HepG2 (cell line): ENCODE measurements around the gene RANBP3. TPM values are rescaled to one million over a fixed set of nuclear protein-coding genes. Genes with fewer than 3 reads are reported as not detected.

Experiments used
- ATAC-seq: fragments of 200-7000 bp; cut with Tn5 transposase; 3 replicates; pipeline ENCODE4 v1.9.1; 2020; ENCODE audit warnings: mild to moderate bottlenecking, moderate library complexity
- BruUV-seq: library from RNA; stranded (reverse); fragments of 400-500 nt; replicated peaks from 2 replicates; lab custom pipeline; 2021; lab: Mats Ljungman, UMichigan
- CTCF ChIA-PET: fragments of 300-600 bp; formaldehyde crosslinking; extraction: SDS; loops from one replicate; lab custom pipeline; 2021; ENCODE audit warnings: low total read pairs, inconsistent platforms, low intra/inter-chr PET ratio; lab: Yijun Ruan, JAX
- POLR2A ChIA-PET: fragments of 350-600 bp; sonication (Branson Sonifier 250); formaldehyde crosslinking; loops from one replicate; lab custom pipeline; 2020; ENCODE audit warnings: antibody characterized with exemption, inconsistent platforms; lab: Yijun Ruan, JAX
- DNase-seq: peaks from one replicate; pipeline ENCODE4 v3.0.0-alpha.2; 2015; ENCODE audit warnings: low spot score
- FAIRE-seq: peaks from 3 replicates; lab custom pipeline; 2011; peaks lifted over from hg19 to GRCh38; lab: Jason Lieb, UNC
- H2AFZ ChIP-seq: one replicate; pipeline ENCODE4 v1.6.1; 2011; ENCODE audit warnings: low read length, inconsistent platforms
- H3K27ac ChIP-seq: fragments of 300-600 bp; 3 replicates; pipeline ENCODE4 v1.8.0; 2011; ENCODE audit warnings: mixed run types, mild to moderate bottlenecking, mixed read lengths, low read length, inconsistent platforms; ENCODE audit not compliant: insufficient read depth; ENCODE audit errors: extremely low read length
- H3K27me3 ChIP-seq, 2 experiments: fragments of 200-600 bp in 1 of 2; 2 replicates in 1 of 2; 3 replicates in 1 of 2; pipeline versions ENCODE4 v1.6.0 to v1.8.0; 2011; ENCODE audit warnings: low read length in 2 of 2, mild to moderate bottlenecking in 2 of 2, moderate library complexity in 2 of 2, inconsistent platforms in 1 of 2; ENCODE audit not compliant: insufficient read depth in 2 of 2, control insufficient read depth in 1 of 2
- H3K36me3 ChIP-seq, 2 experiments: fragments of 200-600 bp in 1 of 2; replicated peaks in 1 of 2; 2 replicates in 1 of 2; 3 replicates in 1 of 2; pipeline versions ENCODE4 v1.5.1 to v1.8.0; 2011; ENCODE audit warnings: low read length in 2 of 2, inconsistent platforms in 1 of 2; ENCODE audit not compliant: insufficient read depth in 2 of 2, control insufficient read depth in 1 of 2
- H3K4me1 ChIP-seq: 2 replicates; pipeline ENCODE4 v1.5.1; 2012; ENCODE audit warnings: low read length, inconsistent platforms; ENCODE audit not compliant: insufficient read depth
- H3K4me2 ChIP-seq: 2 replicates; pipeline ENCODE4 v1.6.0; 2011; ENCODE audit warnings: low read depth, low read length, inconsistent platforms
- H3K4me3 ChIP-seq, 3 experiments: fragments of 200-600 bp in 1 of 3; sonication (generic), shearing (Covaris generic) in 1 of 3; replicated peaks in 1 of 3; 2 replicates each; pipeline ENCODE4 v1.5.1; 2011 to 2016; ENCODE audit warnings: low read length in 3 of 3, inconsistent platforms in 2 of 3, low read depth in 2 of 3, mild to moderate bottlenecking in 2 of 3, control low read depth in 1 of 3, mixed read lengths in 1 of 3; ENCODE audit not compliant: insufficient read depth in 1 of 3
- H3K79me2 ChIP-seq: one replicate; pipeline ENCODE4 v1.6.1; 2011; ENCODE audit warnings: low read length, inconsistent platforms; ENCODE audit not compliant: insufficient read depth
- H3K9ac ChIP-seq: 2 replicates; pipeline ENCODE4 v1.6.0; 2011; ENCODE audit warnings: mild to moderate bottlenecking, low read depth, low read length, inconsistent platforms; ENCODE audit not compliant: insufficient read depth
- H3K9me3 ChIP-seq: 2 replicates; pipeline ENCODE4 v1.5.1; 2012; ENCODE audit warnings: mild to moderate bottlenecking, low read length
- H4K20me1 ChIP-seq: 2 replicates; pipeline ENCODE4 v1.6.0; 2011; ENCODE audit warnings: inconsistent platforms, mild to moderate bottlenecking, low read length, moderate library complexity; ENCODE audit not compliant: insufficient read depth
- FOXA3 ChIP-seq: IDR thresholded peaks from 2 replicates; pipeline ENCODE4 v1.6.1; 2016; ENCODE audit warnings: missing genetic modification reagents, missing compliant biosample characterization
- KDM2A ChIP-seq: sonication (generic); formaldehyde crosslinking; IDR thresholded peaks from 2 replicates; pipeline ENCODE4 v1.4.0; 2020; ENCODE audit warnings: low read depth, missing genetic modification reagents, borderline replicate concordance
- KMT2B ChIP-seq: IDR thresholded peaks from 2 replicates; pipeline ENCODE4 v1.6.1; 2016; ENCODE audit warnings: missing genetic modification reagents, missing compliant biosample characterization
- MLLT10 ChIP-seq: sonication (generic); formaldehyde crosslinking; IDR thresholded peaks from 2 replicates; pipeline ENCODE4 v1.4.0; 2020; ENCODE audit warnings: missing genetic modification reagents
- NFE2 ChIP-seq: sonication (generic); formaldehyde crosslinking; IDR thresholded peaks from 2 replicates; pipeline ENCODE4 v1.4.0; 2020; ENCODE audit warnings: missing genetic modification reagents
- RARA ChIP-seq: IDR thresholded peaks from 2 replicates; pipeline ENCODE4 v1.6.1; 2016; ENCODE audit warnings: missing genetic modification reagents, missing compliant biosample characterization
- STAG1 ChIP-seq: sonication (generic); formaldehyde crosslinking; IDR thresholded peaks from 2 replicates; pipeline ENCODE4 v1.4.0; 2020; ENCODE audit warnings: missing genetic modification reagents
- TAF1 ChIP-seq: sonication (generic); formaldehyde crosslinking; IDR thresholded peaks from 2 replicates; pipeline ENCODE4 v1.4.0; 2020; ENCODE audit warnings: missing genetic modification reagents
- TGIF2 ChIP-seq: IDR thresholded peaks from 2 replicates; pipeline ENCODE4 v1.6.1; 2016; ENCODE audit warnings: control low read depth, missing compliant biosample characterization
- ZBTB8A ChIP-seq: sonication (generic); formaldehyde crosslinking; IDR thresholded peaks from 2 replicates; pipeline ENCODE4 v1.4.0; 2020; ENCODE audit warnings: mild to moderate bottlenecking, low read depth, missing genetic modification reagents, borderline replicate concordance
- ZC3H4 ChIP-seq: sonication (generic); formaldehyde crosslinking; IDR thresholded peaks from 2 replicates; pipeline ENCODE4 v1.4.0; 2020; ENCODE audit warnings: missing genetic modification reagents, borderline replicate concordance
- ZFP90 ChIP-seq: sonication (generic); formaldehyde crosslinking; IDR thresholded peaks from 2 replicates; pipeline ENCODE4 v1.8.0; 2022; ENCODE audit warnings: missing genetic modification reagents, mild to moderate bottlenecking, inconsistent platforms, borderline replicate concordance
- ZNF225 ChIP-seq: sonication (generic); formaldehyde crosslinking; IDR thresholded peaks from 2 replicates; pipeline ENCODE4 v1.4.0; 2020; ENCODE audit warnings: mild to moderate bottlenecking, missing genetic modification reagents
- ZNF354B ChIP-seq: sonication (generic); formaldehyde crosslinking; IDR thresholded peaks from 2 replicates; pipeline ENCODE4 v1.8.0; 2022; ENCODE audit warnings: mild to moderate bottlenecking, missing genetic modification reagents
- ZNF563 ChIP-seq: sonication (generic); formaldehyde crosslinking; IDR thresholded peaks from 2 replicates; pipeline ENCODE4 v1.8.0; 2022; ENCODE audit warnings: mild to moderate bottlenecking, moderate library complexity, missing genetic modification reagents
- ZSCAN22 ChIP-seq: sonication (generic); formaldehyde crosslinking; IDR thresholded peaks from 2 replicates; pipeline ENCODE4 v1.4.0; 2020; ENCODE audit warnings: mild to moderate bottlenecking, missing genetic modification reagents
- ZZZ3 ChIP-seq: sonication (generic); formaldehyde crosslinking; IDR thresholded peaks from 2 replicates; pipeline ENCODE4 v1.4.0; 2020; ENCODE audit warnings: missing genetic modification reagents, mild to moderate bottlenecking, borderline replicate concordance
- WGBS: methylation state at CpG from one replicate; pipeline ENCODE4 v1.1.6; 2017; ENCODE audit warnings: low lambda C conversion rate; 5-methylcytosine and 5-hydroxymethylcytosine counted together
- in situ Hi-C: cut with HindIII; loops from 2 replicates; pipeline ENCODE4 v1.10.0; 2017; ENCODE audit warnings: low pct_unique_long_range_greater_than_20kb; ENCODE audit not compliant: extremely low pct_ligation_motif_present
- intact Hi-C: fragments of 100-400 bp; cut with micrococcal nuclease; formaldehyde crosslinking; loops from one replicate; pipeline ENCODE4 v1.10.0; 2022; ENCODE audit not compliant: unreplicated experiment
- polyA plus RNA-seq, 8 experiments: library from polyadenylated mRNA; depleted of rRNA in 3 of 8; stranded (reverse) in 7 of 8; unstranded in 1 of 8; fragments of >200 nt; fragmentation: Illumina TruSeq in 4 of 8; extraction: Trizol in 4 of 8; gene quantifications; 2 replicates each; pipeline versions ENCODE4 v1.2.1 to v1.2.3, GENCODE V29; 2011 to 2016; ENCODE audit warnings: low read depth in 4 of 8, missing spikeins in 1 of 8, mixed read lengths in 1 of 8; ENCODE audit not compliant: insufficient read depth in 1 of 8
- total RNA-seq, 5 experiments: library from RNA; depleted of rRNA; stranded (reverse); fragments of >200 nt; fragmentation: Illumina TruSeq; extraction: Trizol; gene quantifications; 2 replicates each; pipeline ENCODE4 v1.2.3, GENCODE V29; 2016; ENCODE audit warnings: low read depth in 1 of 5
- TF ChIP-seq, protein P1 (sequence below): sonication (generic); formaldehyde crosslinking; IDR thresholded peaks from 2 replicates; pipeline ENCODE4 v1.4.0; 2020; ENCODE audit warnings: low read depth, missing genetic modification reagents
- TF ChIP-seq, protein P2 (sequence below): sonication (generic); formaldehyde crosslinking; IDR thresholded peaks from 2 replicates; pipeline ENCODE4 v1.8.1; 2023; ENCODE audit warnings: mild to moderate bottlenecking, missing genetic modification reagents
- TF ChIP-seq, protein P3 (sequence below): fragments of 450-650 bp; IDR thresholded peaks from 2 replicates; pipeline ENCODE4 v1.6.1; 2017

The RANBP3 gene
- total and polyA plus RNA-seq, 2 of the 13 experiments (the other 11 are each of a cell fraction or from before 2014, with no cell fraction given): 39.5 to 149 TPM

DNA sequence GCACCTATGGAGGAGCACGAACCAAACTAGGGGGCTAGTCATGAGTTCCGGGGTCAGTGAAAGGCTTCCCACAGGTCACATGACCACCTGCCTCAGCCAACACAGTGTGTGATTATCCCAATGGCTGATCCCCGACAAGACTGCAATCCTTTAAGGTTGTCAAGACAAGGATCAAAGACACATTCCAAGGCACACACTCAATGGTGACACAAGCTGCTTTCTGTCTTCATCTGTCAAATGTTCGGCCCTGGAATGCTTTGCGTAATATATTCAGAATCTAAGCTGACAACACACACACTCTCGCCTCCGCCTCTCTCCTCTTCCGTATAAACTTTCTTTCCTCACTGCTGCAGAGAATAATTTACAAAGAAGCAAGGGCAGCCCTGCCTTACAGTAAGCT is 11.7 kb downstream of the RANBP3 start:
- peaks cover 93% of the 10 kb centered on the region for H3K79me2 ChIP-seq
- no peak overlapping the region for H3K9ac ChIP-seq
- FAIRE-seq: no peak
- H3K27ac ChIP-seq: no peak overlapping the region
- H3K27me3 ChIP-seq: no peaks in the 10 kb centered on the region
- no peak for DNase-seq
- H3K4me3 ChIP-seq: no peak overlapping the region
- no peak for TF ChIP-seq STAG1
- TF ChIP-seq KMT2B: no peak
- TF ChIP-seq NFE2 (CRISPR knock-in tag): no peak
- no peak for TF ChIP-seq KDM2A (CRISPR knock-in tag)
- TF ChIP-seq FOXA3 (CRISPR knock-in tag): no peak
- no peak for TF ChIP-seq ZFP90
- no peak for TF ChIP-seq ZNF563 (CRISPR knock-in tag)
- TF ChIP-seq ZZZ3 (CRISPR knock-in tag): no peak
- TF ChIP-seq TGIF2 (CRISPR knock-in tag): no peak
- TF ChIP-seq TAF1 (CRISPR knock-in tag): no peak
- TF ChIP-seq, protein P1, sequence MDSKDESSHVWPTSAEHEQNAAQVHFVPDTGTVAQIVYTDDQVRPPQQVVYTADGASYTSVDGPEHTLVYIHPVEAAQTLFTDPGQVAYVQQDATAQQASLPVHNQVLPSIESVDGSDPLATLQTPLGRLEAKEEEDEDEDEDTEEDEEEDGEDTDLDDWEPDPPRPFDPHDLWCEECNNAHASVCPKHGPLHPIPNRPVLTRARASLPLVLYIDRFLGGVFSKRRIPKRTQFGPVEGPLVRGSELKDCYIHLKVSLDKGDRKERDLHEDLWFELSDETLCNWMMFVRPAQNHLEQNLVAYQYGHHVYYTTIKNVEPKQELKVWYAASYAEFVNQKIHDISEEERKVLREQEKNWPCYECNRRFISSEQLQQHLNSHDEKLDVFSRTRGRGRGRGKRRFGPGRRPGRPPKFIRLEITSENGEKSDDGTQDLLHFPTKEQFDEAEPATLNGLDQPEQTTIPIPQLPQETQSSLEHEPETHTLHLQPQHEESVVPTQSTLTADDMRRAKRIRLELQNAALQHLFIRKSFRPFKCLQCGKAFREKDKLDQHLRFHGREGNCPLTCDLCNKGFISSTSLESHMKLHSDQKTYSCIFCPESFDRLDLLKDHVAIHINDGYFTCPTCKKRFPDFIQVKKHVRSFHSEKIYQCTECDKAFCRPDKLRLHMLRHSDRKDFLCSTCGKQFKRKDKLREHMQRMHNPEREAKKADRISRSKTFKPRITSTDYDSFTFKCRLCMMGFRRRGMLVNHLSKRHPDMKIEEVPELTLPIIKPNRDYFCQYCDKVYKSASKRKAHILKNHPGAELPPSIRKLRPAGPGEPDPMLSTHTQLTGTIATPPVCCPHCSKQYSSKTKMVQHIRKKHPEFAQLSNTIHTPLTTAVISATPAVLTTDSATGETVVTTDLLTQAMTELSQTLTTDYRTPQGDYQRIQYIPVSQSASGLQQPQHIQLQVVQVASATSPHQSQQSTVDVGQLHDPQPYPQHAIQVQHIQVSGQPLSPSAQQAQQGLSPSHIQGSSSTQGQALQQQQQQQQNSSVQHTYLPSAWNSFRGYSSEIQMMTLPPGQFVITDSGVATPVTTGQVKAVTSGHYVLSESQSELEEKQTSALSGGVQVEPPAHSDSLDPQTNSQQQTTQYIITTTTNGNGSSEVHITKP (CRISPR knock-in tag): no peak
- TF ChIP-seq RARA (CRISPR knock-in tag): no peak
- TF ChIP-seq, protein P2, sequence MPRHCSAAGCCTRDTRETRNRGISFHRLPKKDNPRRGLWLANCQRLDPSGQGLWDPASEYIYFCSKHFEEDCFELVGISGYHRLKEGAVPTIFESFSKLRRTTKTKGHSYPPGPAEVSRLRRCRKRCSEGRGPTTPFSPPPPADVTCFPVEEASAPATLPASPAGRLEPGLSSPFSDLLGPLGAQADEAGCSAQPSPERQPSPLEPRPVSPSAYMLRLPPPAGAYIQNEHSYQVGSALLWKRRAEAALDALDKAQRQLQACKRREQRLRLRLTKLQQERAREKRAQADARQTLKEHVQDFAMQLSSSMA (CRISPR knock-in tag): no peak
- TF ChIP-seq ZNF354B (CRISPR knock-in tag): no peak
- TF ChIP-seq ZC3H4: no peak
- no peak for TF ChIP-seq ZBTB8A (CRISPR knock-in tag)
- TF ChIP-seq, protein P3, sequence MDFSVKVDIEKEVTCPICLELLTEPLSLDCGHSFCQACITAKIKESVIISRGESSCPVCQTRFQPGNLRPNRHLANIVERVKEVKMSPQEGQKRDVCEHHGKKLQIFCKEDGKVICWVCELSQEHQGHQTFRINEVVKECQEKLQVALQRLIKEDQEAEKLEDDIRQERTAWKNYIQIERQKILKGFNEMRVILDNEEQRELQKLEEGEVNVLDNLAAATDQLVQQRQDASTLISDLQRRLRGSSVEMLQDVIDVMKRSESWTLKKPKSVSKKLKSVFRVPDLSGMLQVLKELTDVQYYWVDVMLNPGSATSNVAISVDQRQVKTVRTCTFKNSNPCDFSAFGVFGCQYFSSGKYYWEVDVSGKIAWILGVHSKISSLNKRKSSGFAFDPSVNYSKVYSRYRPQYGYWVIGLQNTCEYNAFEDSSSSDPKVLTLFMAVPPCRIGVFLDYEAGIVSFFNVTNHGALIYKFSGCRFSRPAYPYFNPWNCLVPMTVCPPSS: no peak
- TF ChIP-seq ZNF225 (CRISPR knock-in tag): no peak
- TF ChIP-seq MLLT10 (CRISPR knock-in tag): no peak
- no peak for TF ChIP-seq ZSCAN22 (CRISPR knock-in tag)
- TF ChIP-seq, all 625 proteins: peak for 0
- no peak for ATAC-seq
- ChIA-PET CTCF (no interaction called here), POLR2A (interaction anchor here (0.7 kb wide), 2 partner anchors 9 kb away, joined by 3 read pairs; no protein-coding TSS in a partner anchor)
- in situ Hi-C loops: no loop called here
- WGBS: 85% methylated on average over 7 of the region's 8 CpGs
- no TSS peak for BruUV-seq
- intact Hi-C loops: no loop called here
- Histone ChIP-seq H3K4me2 (no peak overlapping the region), H2AFZ (no peak overlapping the region), H3K9me3 (no peaks in the 10 kb centered on the region), H4K20me1 (peaks cover 31% of the 10 kb centered on the region), H3K36me3 (peaks cover 7 to 38% of the 10 kb centered on the region in 2 experiments), H3K4me1 (peaks cover 98% of the 10 kb centered on the region)
